Activated CD8-positive, alpha-beta T cell treated with anti-CD3 and anti-CD28 coated beads, Interleukin-2, amount 10 ng/mL, durations not matched to agents 7 days and 5 days (primary cell): Measurements from ENCODE around the gene GNPAT. TPM values are rescaled to one million over a fixed set of nuclear protein-coding genes. Genes with fewer than 3 reads are reported as not detected.
A peak's percentile ranks its signal among the peaks of the same experiment; 100 is the strongest.
"Not testable (repeated sequence)": the region's sequence is repeated elsewhere in the genome, so short reads cannot be mapped to it uniquely, and the experiment has no call there.

Source experiments
- ATAC-seq: fragments of 150-1000 bp; cut with Tn5 transposase; one replicate; pipeline ENCODE4 v1.10.0; 2021; ENCODE audit warnings: moderate library complexity
- CTCF ChIA-PET: fragments of 350-600 bp; sonication (Branson Sonifier 250); formaldehyde crosslinking; loops from one replicate; lab custom pipeline; 2021; ENCODE audit warnings: antibody characterized with exemption; lab: Charles Lee
- POLR2A ChIA-PET: fragments of 350-600 bp; sonication (Branson Sonifier 250); formaldehyde crosslinking; loops from one replicate; lab custom pipeline; 2021; ENCODE audit warnings: antibody characterized with exemption; lab: Charles Lee
- DNase-seq: peaks from one replicate; pipeline ENCODE4 v3.0.0-alpha.2; 2020
- H3K27ac Mint-ChIP-seq: one replicate; pipeline ENCODE4 v1.8.0; 2021; ENCODE audit warnings: mild to moderate bottlenecking, mixed read lengths
- H3K27me3 Mint-ChIP-seq: one replicate; pipeline ENCODE4 v1.8.0; 2021; ENCODE audit warnings: low read depth, mixed read lengths
- H3K36me3 Mint-ChIP-seq: one replicate; pipeline ENCODE4 v1.8.0; 2021; ENCODE audit warnings: low read depth, mixed read lengths
- H3K4me1 Mint-ChIP-seq: one replicate; pipeline ENCODE4 v1.8.0; 2021; ENCODE audit warnings: low read depth, mixed read lengths
- H3K4me3 Mint-ChIP-seq: one replicate; pipeline ENCODE4 v1.8.0; 2021; ENCODE audit warnings: mild to moderate bottlenecking, mixed read lengths
- H3K9me3 Mint-ChIP-seq: one replicate; pipeline ENCODE4 v1.8.0; 2022; ENCODE audit warnings: mixed read lengths; ENCODE audit not compliant: insufficient read depth
- total RNA-seq, 2 experiments: library from RNA; stranded (reverse); gene quantifications; one replicate each; pipeline ENCODE4 v1.2.3, GENCODE V29; 2021

GNPAT gene
- total RNA-seq, 2 experiments from 2014 or later = 35.7 to 37.9 TPM

GRCh38 chr1:231201979-231202633 lies 38.9 kb upstream of the GNPAT start:
- CTCF ChIA-PET = no interaction called here
- no peaks in the 10 kb centered on the region for H3K9me3 Mint-ChIP-seq
- peak; percentile 35 for DNase-seq
- peaks cover 21% of the 10 kb centered on the region for H3K4me1 Mint-ChIP-seq
- no peak overlapping the region for H3K4me3 Mint-ChIP-seq
- no peaks in the 10 kb centered on the region for H3K36me3 Mint-ChIP-seq
- no peak for ATAC-seq
- H3K27me3 Mint-ChIP-seq = peaks cover 21% of the 10 kb centered on the region
- H3K27ac Mint-ChIP-seq = no peak overlapping the region
- POLR2A ChIA-PET = no interaction called here

DNA sequence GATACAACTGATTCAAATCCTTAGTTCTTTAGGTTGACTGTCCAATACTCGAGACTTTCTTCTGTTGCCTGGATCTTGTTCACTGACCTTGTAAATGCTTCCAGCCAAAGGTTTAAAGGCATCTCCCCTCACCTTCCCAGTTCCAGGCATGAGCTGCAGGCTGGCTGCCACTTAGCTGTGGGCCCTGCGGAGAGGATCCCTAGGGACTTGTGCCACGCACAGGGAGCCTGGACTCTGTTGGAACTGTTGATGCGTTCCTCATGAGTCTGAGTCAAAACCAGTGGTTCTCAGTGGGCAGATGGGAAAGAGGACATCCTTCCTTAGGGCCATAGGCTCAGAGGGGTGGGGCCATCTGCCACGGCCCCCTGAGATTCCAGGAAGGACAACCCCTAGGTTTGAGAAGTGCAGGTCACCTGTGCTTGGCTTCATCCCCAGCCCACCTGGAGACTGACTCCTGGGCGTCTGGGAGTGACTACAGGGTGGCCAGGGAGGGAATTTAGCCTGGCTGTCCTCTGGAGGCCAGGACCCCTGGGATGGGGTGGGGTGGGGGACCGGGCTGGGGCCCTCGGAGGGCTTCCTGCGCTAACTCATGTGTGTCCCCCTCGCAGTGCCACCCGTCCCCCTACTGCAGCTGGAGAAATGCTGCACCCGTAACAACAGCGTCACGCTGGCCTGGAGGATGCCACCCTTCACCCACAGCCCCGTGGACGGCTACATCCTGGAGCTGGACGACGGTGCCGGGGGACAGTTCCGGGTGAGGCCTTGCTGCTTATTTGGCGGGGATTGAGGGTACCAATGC lies 37.6 kb upstream of the GNPAT start:
- CTCF ChIA-PET = no interaction called here

GRCh38 chr1:231206856-231207255 lies 34.2 kb upstream of the GNPAT start:
- H3K27me3 Mint-ChIP-seq = peaks cover 4% of the 10 kb centered on the region
- ChIA-PET POLR2A (interaction anchor here (1.3 kb wide), 1 partner anchor 10 kb away, joined by 3 read pairs; no protein-coding TSS in a partner anchor), CTCF (interaction anchor here (1.1 to 1.9 kb wide), 2 partner anchors 290 to 564 kb away, joined by 3 to 7 read pairs; no protein-coding TSS in a partner anchor)
- no peak overlapping the region for H3K4me3 Mint-ChIP-seq
- no peaks in the 10 kb centered on the region for H3K9me3 Mint-ChIP-seq
- H3K27ac Mint-ChIP-seq = no peak overlapping the region
- DNase-seq (no peak), ATAC-seq (no peak)
- H3K4me1 Mint-ChIP-seq = peaks cover 23% of the 10 kb centered on the region
- no peaks in the 10 kb centered on the region for H3K36me3 Mint-ChIP-seq

More for the DNA sequence above, 37.6 kb upstream of the GNPAT start:
- peaks cover 21% of the 10 kb centered on the region for H3K4me1 Mint-ChIP-seq
- H3K36me3 Mint-ChIP-seq = no peaks in the 10 kb centered on the region
- DNase-seq = no peak
- H3K9me3 Mint-ChIP-seq = no peaks in the 10 kb centered on the region
- POLR2A ChIA-PET = interaction anchor here (0.7 kb wide), 1 partner anchor 15 kb away, joined by 3 read pairs; no protein-coding TSS in a partner anchor
- no peak overlapping the region for H3K27ac Mint-ChIP-seq
- H3K27me3 Mint-ChIP-seq = peaks cover 16% of the 10 kb centered on the region
- no peak for ATAC-seq
- H3K4me3 Mint-ChIP-seq = no peak overlapping the region

GRCh38 chr1:231207437-231207836 lies 33.6 kb upstream of the GNPAT start:
- CTCF ChIA-PET = interaction anchor here (1.1 to 1.9 kb wide), 2 partner anchors 291 to 564 kb away, joined by 3 to 7 read pairs; no protein-coding TSS in a partner anchor
- POLR2A ChIA-PET = no interaction called here
- Mint-ChIP-seq H3K36me3 (no peaks in the 10 kb centered on the region), H3K4me3 (no peak overlapping the region), H3K27me3 (peaks cover 4% of the 10 kb centered on the region), H3K4me1 (peaks cover 21% of the 10 kb centered on the region), H3K27ac (no peak overlapping the region), H3K9me3 (no peaks in the 10 kb centered on the region)
- no peak for DNase-seq
- ATAC-seq = no peak

- ChIA-PET POLR2A (no interaction called here), CTCF (no interaction called here)
- DNase-seq (no peak), ATAC-seq (no peak)
- no peaks in the 10 kb centered on the region for H3K36me3 Mint-ChIP-seq
- H3K9me3 Mint-ChIP-seq = no peaks in the 10 kb centered on the region
- no peak overlapping the region for H3K4me3 Mint-ChIP-seq
- H3K27me3 Mint-ChIP-seq = peaks cover 4% of the 10 kb centered on the region
- H3K27ac Mint-ChIP-seq = no peak overlapping the region
- H3K4me1 Mint-ChIP-seq = peaks cover 13% of the 10 kb centered on the region
Measured at GRCh38 chr1:231208980-231209379, 32.0 kb upstream of the GNPAT start.

GRCh38 chr1:231209531-231209930 lies 31.5 kb upstream of the GNPAT start:
- POLR2A ChIA-PET = no interaction called here
- Mint-ChIP-seq H3K4me3 (no peak overlapping the region), H3K27ac (no peak overlapping the region), H3K4me1 (peaks cover 13% of the 10 kb centered on the region), H3K27me3 (peaks cover under 1% of the 10 kb centered on the region), H3K36me3 (no peaks in the 10 kb centered on the region), H3K9me3 (no peaks in the 10 kb centered on the region)
- DNase-seq = no peak
- CTCF ChIA-PET = interaction anchor here (1.2 kb wide), 1 partner anchor 292 kb away, joined by 3 read pairs; no protein-coding TSS in a partner anchor
- ATAC-seq = no peak

GRCh38 chr1:231210126-231210525 lies 30.9 kb upstream of the GNPAT start:
- CTCF ChIA-PET = interaction anchor here (1.1 to 1.5 kb wide), 4 partner anchors 17 to 303 kb away, joined by 3 to 5 read pairs (median 3); no protein-coding TSS in a partner anchor
- Mint-ChIP-seq H3K27ac (no peak overlapping the region), H3K27me3 (no peaks in the 10 kb centered on the region), H3K4me3 (no peak overlapping the region), H3K9me3 (no peaks in the 10 kb centered on the region), H3K36me3 (no peaks in the 10 kb centered on the region), H3K4me1 (peaks cover 17% of the 10 kb centered on the region)
- no peak for DNase-seq
- POLR2A ChIA-PET = no interaction called here
- no peak for ATAC-seq

DNA sequence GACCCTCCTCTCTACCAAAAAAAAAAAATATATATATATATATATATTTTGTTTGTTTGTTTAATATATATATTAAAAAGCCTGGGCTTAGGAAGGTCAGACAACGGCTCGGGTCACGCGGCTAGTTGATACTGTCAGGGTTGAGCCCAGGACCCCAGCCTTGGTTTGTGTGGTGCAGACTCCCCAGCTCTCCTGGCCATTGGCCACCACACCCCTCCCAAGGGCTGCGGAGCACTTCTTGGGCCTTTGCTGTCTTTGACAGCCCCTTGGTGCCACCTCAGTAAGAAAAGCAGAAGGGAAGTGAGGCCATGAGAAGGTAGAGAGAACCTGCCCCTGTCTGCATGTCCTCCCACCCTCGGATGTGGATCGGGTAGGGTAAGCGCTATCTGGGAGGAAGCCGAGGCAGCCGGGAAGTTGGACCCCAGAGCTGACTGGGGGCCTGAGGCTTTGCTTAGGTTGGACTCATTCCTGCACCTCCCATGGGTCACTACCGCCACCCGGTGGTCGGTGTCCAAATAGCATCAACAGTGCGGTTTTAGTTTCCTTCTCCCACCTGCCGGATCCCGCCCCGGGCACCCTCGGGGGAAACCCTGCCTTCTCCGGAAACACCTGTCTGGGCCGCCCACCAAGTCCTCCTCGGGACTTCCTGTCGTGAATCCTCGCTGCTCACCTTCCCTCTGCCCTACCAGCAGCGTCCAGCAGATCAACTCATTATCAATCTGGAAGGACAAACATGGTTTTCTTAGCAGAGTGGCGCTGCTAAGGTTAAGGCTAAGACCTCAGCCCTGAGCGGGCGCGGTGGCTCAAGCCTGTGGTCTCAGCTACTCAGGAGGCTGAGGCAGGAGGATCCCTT lies 29.8 kb upstream of the GNPAT start:
- ChIA-PET POLR2A (no interaction called here), CTCF (interaction anchor here (0.6 to 1.5 kb wide), 8 partner anchors 16 to 304 kb away, joined by 3 to 5 read pairs (median 4); no protein-coding TSS in a partner anchor)
- Mint-ChIP-seq H3K36me3 (no peaks in the 10 kb centered on the region), H3K9me3 (no peaks in the 10 kb centered on the region), H3K4me1 (peaks cover 26% of the 10 kb centered on the region), H3K4me3 (peak overlapping the region; percentile 75), H3K27ac (peak overlapping the region; percentile 73), H3K27me3 (no peaks in the 10 kb centered on the region)
- DNase-seq (peak; percentile 94), ATAC-seq (peak; percentile 90)

DNA sequence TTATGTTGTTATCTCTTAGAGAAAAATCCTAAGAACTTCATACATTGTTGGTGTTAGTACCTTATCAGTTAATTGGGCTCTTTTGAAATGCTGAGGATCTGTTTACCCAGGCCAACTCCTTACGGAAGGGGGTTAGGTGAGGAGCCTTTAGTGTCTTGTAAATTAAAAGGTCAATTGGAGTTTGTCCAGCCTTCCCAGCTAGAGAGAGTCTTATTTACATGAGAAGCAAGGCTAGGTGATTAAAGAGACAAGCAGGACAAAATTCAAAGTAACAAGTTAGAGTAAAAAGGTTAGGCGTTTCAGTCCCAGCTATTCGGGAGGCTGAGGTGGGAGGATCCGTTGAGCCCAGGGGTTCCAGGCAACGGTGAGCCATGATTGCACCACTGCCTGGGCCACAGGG lies 28.7 kb upstream of the GNPAT start:
- peaks cover 26% of the 10 kb centered on the region for H3K4me1 Mint-ChIP-seq
- ATAC-seq, H3K27me3 Mint-ChIP-seq, H3K9me3 Mint-ChIP-seq, DNase-seq, H3K36me3 Mint-ChIP-seq, H3K4me3 Mint-ChIP-seq, CTCF ChIA-PET, H3K27ac Mint-ChIP-seq, POLR2A ChIA-PET: not testable (repeated sequence)

GRCh38 chr1:231213831-231214573 lies 27.0 kb upstream of the GNPAT start:
- no peak for DNase-seq
- no peaks in the 10 kb centered on the region for H3K36me3 Mint-ChIP-seq
- CTCF ChIA-PET = interaction anchor here (1.5 kb wide), 1 partner anchor 298 kb away, joined by 4 read pairs; no protein-coding TSS in a partner anchor
- POLR2A ChIA-PET = no interaction called here
- peaks cover 26% of the 10 kb centered on the region for H3K4me1 Mint-ChIP-seq
- no peak for ATAC-seq
- H3K9me3 Mint-ChIP-seq = no peaks in the 10 kb centered on the region
- H3K27me3 Mint-ChIP-seq = no peaks in the 10 kb centered on the region
- no peak overlapping the region for H3K4me3 Mint-ChIP-seq
- no peak overlapping the region for H3K27ac Mint-ChIP-seq
